SU-DHL-6 (cell line): Measurements from ENCODE around the gene ZCCHC24.

ENCODE experiments used
- H2AFZ ChIP-seq: fragments of 200-600 bp; sonication (generic); 2 replicates; pipeline ENCODE4 v1.6.1; 2014; ENCODE audit warnings: low read depth, mild to moderate bottlenecking, moderate library complexity, mixed read lengths, antibody characterized with exemption, low read length; ENCODE audit not compliant: severe bottlenecking
- H3F3A ChIP-seq: fragments of 200-600 bp; shearing (Covaris generic); 2 replicates; pipeline ENCODE4 v1.6.0; 2016; ENCODE audit warnings: antibody characterized with exemption, mild to moderate bottlenecking; ENCODE audit not compliant: insufficient read depth
- H3K27ac ChIP-seq: fragments of 200-600 bp; sonication (generic); 2 replicates; pipeline ENCODE4 v1.5.1; 2016; ENCODE audit warnings: low read depth, mild to moderate bottlenecking, low read length, moderate library complexity, mixed read lengths
- H3K27me3 ChIP-seq: fragments of 200-600 bp; sonication (generic), shearing (Covaris generic); 2 replicates; pipeline ENCODE4 v1.6.0; 2014; ENCODE audit warnings: mild to moderate bottlenecking, low read length
- H3K36me3 ChIP-seq: fragments of 200-600 bp; sonication (generic); 2 replicates; pipeline ENCODE4 v1.6.1; 2014; ENCODE audit warnings: mild to moderate bottlenecking, low read length, mixed read lengths
- H3K4me2 ChIP-seq: fragments of 300-600, 200-600 bp; shearing (Covaris generic), sonication (generic); 2 replicates; pipeline ENCODE4 v1.6.0; 2014; ENCODE audit warnings: low read length, low read depth, mild to moderate bottlenecking; ENCODE audit not compliant: poor library complexity, severe bottlenecking
- H3K4me3 ChIP-seq: fragments of 200-600 bp; sonication (generic); 2 replicates; pipeline ENCODE4 v1.5.1; 2014; ENCODE audit warnings: antibody characterized with exemption, low read length, mild to moderate bottlenecking, mixed read lengths; ENCODE audit not compliant: insufficient read depth, poor library complexity, severe bottlenecking
- H3K79me2 ChIP-seq: fragments of 200-600 bp; sonication (generic); 2 replicates; pipeline ENCODE4 v1.6.1; 2014; ENCODE audit warnings: mild to moderate bottlenecking, low read length, moderate library complexity; ENCODE audit not compliant: insufficient read depth
- H3K9ac ChIP-seq: fragments of 200-600 bp; sonication (generic); 2 replicates; pipeline ENCODE4 v1.7.0; 2014; ENCODE audit warnings: mild to moderate bottlenecking, low read length
- H3K9me2 ChIP-seq: fragments of 200-600 bp; sonication (generic); replicated peaks from 2 replicates; pipeline ENCODE4 v1.6.1; 2014; ENCODE audit warnings: low read length; ENCODE audit not compliant: insufficient read depth
- H3K9me3 ChIP-seq: fragments of 200-600 bp; sonication (generic); 2 replicates; pipeline ENCODE4 v1.6.1; 2014; ENCODE audit warnings: low read length, mixed read lengths; ENCODE audit not compliant: insufficient read depth
- H4K20me1 ChIP-seq: fragments of 200-600 bp; sonication (generic); 2 replicates; pipeline ENCODE4 v1.6.1; 2014; ENCODE audit warnings: low read depth, mild to moderate bottlenecking, antibody characterized with exemption, low read length, moderate library complexity, mixed read lengths
- CTCF ChIP-seq: fragments of 200-600 bp; sonication (generic); IDR thresholded peaks from one replicate; pipeline ENCODE4 v1.5.1; 2017; ENCODE audit warnings: antibody characterized with exemption, mild to moderate bottlenecking, low read length, moderate library complexity; ENCODE audit not compliant: insufficient read depth, poor library complexity, severe bottlenecking
- EZH2phosphoT487 ChIP-seq: fragments of 200-600 bp; sonication (generic), shearing (Covaris generic); conservative IDR thresholded peaks from 2 replicates; pipeline ENCODE4 v1.6.1; 2018; ENCODE audit warnings: mild to moderate bottlenecking, antibody characterized with exemption, low read length, moderate library complexity, mixed read lengths

The ZCCHC24 gene

GRCh38 chr10:79475877-79476276 is 30.5 kb upstream of the ZCCHC24 start:
- Histone ChIP-seq H3K36me3 (no peaks in the 10 kb centered on the region), H3K9ac (no peak overlapping the region), H3K9me3 (no peaks in the 10 kb centered on the region), H2AFZ (no peak overlapping the region), H3K4me2 (no peak overlapping the region), H3K9me2 (no peaks in the 10 kb centered on the region), H3K4me3 (no peak overlapping the region), H3K79me2 (no peaks in the 10 kb centered on the region), H3K27me3 (no peaks in the 10 kb centered on the region; the same call in 1 of the 2 replicates), H3F3A (no peaks in the 10 kb centered on the region), H3K27ac (no peak overlapping the region), H4K20me1 (no peaks in the 10 kb centered on the region)
- TF ChIP-seq EZH2phosphoT487 = no peak
- TF ChIP-seq CTCF = no peak

DNA sequence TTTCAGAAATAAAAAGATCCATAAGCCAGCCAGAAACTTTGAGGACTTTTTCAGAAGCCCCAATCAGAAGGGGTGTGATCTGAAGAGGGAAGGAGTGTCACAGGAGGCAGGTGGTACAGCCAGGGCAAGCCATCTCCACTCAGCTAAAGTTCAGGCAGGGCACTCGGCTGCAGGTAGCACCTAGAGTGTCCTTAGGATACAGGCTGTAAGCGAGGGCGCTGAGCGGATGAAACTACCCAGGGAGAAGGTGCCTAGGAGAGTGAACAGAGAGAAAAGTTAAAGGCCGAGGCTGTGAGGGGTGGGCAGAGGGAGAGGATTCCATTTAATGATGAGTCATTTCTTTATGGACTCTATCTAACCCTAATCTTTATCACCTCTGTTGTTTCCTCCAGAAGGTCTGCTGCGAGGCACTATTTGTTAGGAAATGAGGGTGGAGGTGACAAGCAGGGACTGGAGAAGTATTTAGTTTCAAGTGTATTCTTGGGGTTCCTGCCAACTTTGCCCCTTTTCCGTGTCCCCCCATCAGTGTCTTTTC is 29.8 kb upstream of the ZCCHC24 start:
- Histone ChIP-seq H3K27ac (no peak overlapping the region), H3K79me2 (no peaks in the 10 kb centered on the region), H3K9me2 (no peaks in the 10 kb centered on the region), H3F3A (no peaks in the 10 kb centered on the region), H4K20me1 (no peaks in the 10 kb centered on the region), H3K9me3 (no peaks in the 10 kb centered on the region), H3K27me3 (no peaks in the 10 kb centered on the region; the same call in 1 of the 2 replicates), H3K4me2 (no peak overlapping the region), H2AFZ (no peak overlapping the region), H3K4me3 (no peak overlapping the region), H3K9ac (no peak overlapping the region), H3K36me3 (no peaks in the 10 kb centered on the region)
- TF ChIP-seq EZH2phosphoT487 (no peak), CTCF (no peak)

DNA sequence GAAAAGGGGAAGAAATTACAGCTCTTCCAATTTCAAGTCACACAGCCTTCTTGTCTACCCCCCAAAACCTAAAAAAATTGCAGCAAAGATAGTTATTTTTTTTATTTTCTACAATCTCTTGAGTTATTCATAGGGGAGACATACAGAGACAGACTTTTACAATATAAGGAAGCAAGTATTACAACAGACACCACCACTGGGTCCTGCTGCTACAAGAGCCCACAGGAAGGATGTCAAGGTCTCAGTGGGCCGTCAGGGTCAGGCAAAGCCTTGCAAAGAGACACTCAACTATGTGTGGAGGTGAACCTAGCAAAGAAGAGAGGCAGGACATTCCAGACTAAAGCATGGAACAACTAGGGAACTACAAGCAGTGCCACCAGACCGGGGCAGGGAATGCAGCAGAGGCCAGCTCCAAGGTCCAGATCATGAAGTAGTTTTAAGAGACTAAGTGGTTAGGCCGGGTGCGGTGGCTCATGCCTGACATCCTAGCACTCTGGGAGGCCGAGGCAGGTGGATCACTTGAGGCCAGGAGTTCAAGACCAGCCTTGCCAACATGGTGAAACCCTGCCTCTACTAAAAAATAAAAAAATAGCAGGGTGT is 28.2 kb upstream of the ZCCHC24 start:
- Histone ChIP-seq H3F3A (no peaks in the 10 kb centered on the region), H3K4me3 (no peak overlapping the region), H4K20me1 (no peaks in the 10 kb centered on the region), H3K27me3 (no peaks in the 10 kb centered on the region; the same call in 1 of the 2 replicates), H3K9me2 (no peaks in the 10 kb centered on the region), H3K79me2 (no peaks in the 10 kb centered on the region), H3K9me3 (no peaks in the 10 kb centered on the region), H3K27ac (no peak overlapping the region), H3K4me2 (no peak overlapping the region), H3K36me3 (no peaks in the 10 kb centered on the region), H2AFZ (no peak overlapping the region), H3K9ac (no peak overlapping the region)
- TF ChIP-seq EZH2phosphoT487 (no peak), CTCF (no peak)
